HG03159 (cell line): ENCODE measurements around the gene DSCAM.

ENCODE experiments used
- ATAC-seq: cut with Tn5 transposase; IDR thresholded peaks from one replicate; pipeline ENCODE4 v1.9.1; 2021; ENCODE audit warnings: mild to moderate bottlenecking, moderate library complexity; ENCODE audit not compliant: unreplicated experiment

Gene DSCAM

GRCh38 chr21:39968010-39968409, 878.9 kb downstream of the DSCAM start:
- no peak for ATAC-seq

- ATAC-seq = no peak
Measured at GRCh38 chr21:39966786-39967185, 880.2 kb downstream of the DSCAM start.

- ATAC-seq = no peak
Measured at GRCh38 chr21:39965026-39965425, 881.9 kb downstream of the DSCAM start.

GRCh38 chr21:39961251-39961650, 885.7 kb downstream of the DSCAM start:
- no peak for ATAC-seq
